Panc1 (cell line): Measurements from ENCODE around the gene MTERF4. TPM values are rescaled to one million over a fixed set of nuclear protein-coding genes. Genes with fewer than 3 reads are reported as not detected.

ENCODE experiments used
- ATAC-seq: fragments of 200-7000 bp; cut with Tn5 transposase; 2 replicates; pipeline ENCODE4 v1.9.1; 2020; ENCODE audit warnings: mild to moderate bottlenecking, moderate library complexity
- BruUV-seq: library from RNA; stranded (reverse); fragments of 400-500 nt; replicated peaks from 2 replicates; lab custom pipeline; 2021; lab: Mats Ljungman, UMichigan
- CTCF ChIA-PET: fragments of 300-600 bp; sonication (Branson Sonifier 250); formaldehyde crosslinking; loops from one replicate; lab custom pipeline; 2022; ENCODE audit warnings: antibody characterized with exemption; lab: Charles Lee
- POLR2A ChIA-PET: fragments of 300-600 bp; sonication (Branson Sonifier 250); formaldehyde crosslinking; loops from one replicate; lab custom pipeline; 2022; ENCODE audit warnings: antibody characterized with exemption; lab: Charles Lee
- DNase-seq: peaks from one replicate; pipeline ENCODE4 v3.0.0-alpha.2; 2010; ENCODE audit warnings: low read depth, low spot score
- H3K27ac ChIP-seq: 2 replicates; pipeline ENCODE4 v1.5.1; 2011; ENCODE audit warnings: mild to moderate bottlenecking, low read length, inconsistent platforms
- H3K27me3 ChIP-seq: fragments of 200-500 bp; sonication (Bioruptor generic); 2 replicates; pipeline ENCODE4 v1.6.0; 2014; ENCODE audit warnings: low read length, inconsistent platforms; ENCODE audit not compliant: control insufficient read depth, insufficient read depth
- H3K36me3 ChIP-seq: fragments of 200-500 bp; sonication (Bioruptor generic); 2 replicates; pipeline ENCODE4 v1.5.1; 2014; ENCODE audit warnings: inconsistent platforms, mild to moderate bottlenecking, low read length, moderate library complexity; ENCODE audit not compliant: control insufficient read depth, insufficient read depth
- H3K4me1 ChIP-seq: 2 replicates; pipeline ENCODE4 v1.5.1; 2011; ENCODE audit warnings: inconsistent platforms, mild to moderate bottlenecking, low read length, moderate library complexity; ENCODE audit not compliant: control insufficient read depth, insufficient read depth
- H3K4me3 ChIP-seq, 2 experiments: 2 replicates each; pipeline ENCODE4 v1.5.1; 2011 to 2012; ENCODE audit warnings: low read depth in 2 of 2, low read length in 2 of 2, mild to moderate bottlenecking in 2 of 2, inconsistent platforms in 1 of 2, moderate library complexity in 1 of 2
- H3K9me3 ChIP-seq: fragments of 200-500 bp; sonication (Bioruptor generic); 2 replicates; pipeline ENCODE4 v1.5.1; 2014; ENCODE audit warnings: low read depth, mild to moderate bottlenecking, inconsistent platforms, low read length, moderate library complexity; ENCODE audit not compliant: control insufficient read depth, insufficient read depth
- CTCF ChIP-seq: fragments of 450-650 bp; IDR thresholded peaks from 2 replicates; pipeline ENCODE4 v1.5.1; 2017; ENCODE audit warnings: mild to moderate bottlenecking
- POLR2AphosphoS5 ChIP-seq: IDR thresholded peaks from 2 replicates; pipeline ENCODE4 v1.6.1; 2012; ENCODE audit warnings: mild to moderate bottlenecking, low read depth, low read length, moderate library complexity
- REST ChIP-seq, 2 experiments: IDR thresholded peaks; 2 replicates each; pipeline ENCODE4 v1.6.1; 2011 to 2012; ENCODE audit warnings: low read depth in 2 of 2, control low read depth in 1 of 2, low read length in 1 of 2, mild to moderate bottlenecking in 1 of 2, moderate library complexity in 1 of 2; ENCODE audit not compliant: insufficient read depth in 1 of 2
- SIN3A ChIP-seq: IDR thresholded peaks from 2 replicates; pipeline ENCODE4 v1.6.1; 2012; ENCODE audit warnings: low read depth, mild to moderate bottlenecking, low read length, moderate library complexity, borderline replicate concordance; ENCODE audit not compliant: insufficient read depth
- TCF7L2 ChIP-seq: IDR thresholded peaks from 2 replicates; pipeline ENCODE4 v1.6.1; 2011; ENCODE audit warnings: mild to moderate bottlenecking, low read depth, low read length, inconsistent platforms
- in situ Hi-C: cut with HindIII; loops from 2 replicates; pipeline ENCODE4 v1.10.0; 2016; ENCODE audit warnings: low sequenced_read_pairs, low pct_unique_long_range_greater_than_20kb
- intact Hi-C: fragments of 100-400 bp; cut with micrococcal nuclease; formaldehyde crosslinking; loops from one replicate; pipeline ENCODE4 v1.10.0; 2022; ENCODE audit not compliant: unreplicated experiment
- total RNA-seq: library from RNA; stranded (reverse); gene quantifications from one replicate; pipeline ENCODE4 v1.2.1, GENCODE V29; 2021; ENCODE audit not compliant: unreplicated experiment

The MTERF4 gene
- total RNA-seq, 1 experiment from 2014 or later, result 28.9 TPM

GRCh38 chr2:241120440-241120839 is 18.4 kb upstream of the MTERF4 start:
- TF ChIP-seq CTCF (no peak), POLR2AphosphoS5 (no peak), TCF7L2 (no peak), SIN3A (no peak), REST (IDR thresholded peaks at IDR 0.05; ENCODE audit: insufficient read depth in 1 of 2, low read depth in 2 of 2, low read length in 1 of 2) (no peak)
- ChIA-PET CTCF (no interaction called here), POLR2A (no interaction called here)
- H3K4me3 ChIP-seq, result no peak overlapping the region
- intact Hi-C loops (no loop called here), in situ Hi-C loops (no loop called here)
- H3K4me1 ChIP-seq, result no peaks in the 10 kb centered on the region
- H3K27me3 ChIP-seq, result no peaks in the 10 kb centered on the region
- H3K9me3 ChIP-seq, result no peaks in the 10 kb centered on the region
- DNase-seq (no peak), ATAC-seq (no peak)
- H3K27ac ChIP-seq, result no peak overlapping the region
- no peaks in the 10 kb centered on the region for H3K36me3 ChIP-seq
- no TSS peak for BruUV-seq

- DNase-seq (no peak), ATAC-seq (no peak)
- POLR2A ChIA-PET, result interaction anchor here (0.7 kb wide), 1 partner anchor 291 kb away, joined by 3 read pairs; no protein-coding TSS in a partner anchor
- intact Hi-C loops (no loop called here), in situ Hi-C loops (no loop called here)
- no peaks in the 10 kb centered on the region for H3K36me3 ChIP-seq
- H3K9me3 ChIP-seq, result no peaks in the 10 kb centered on the region
- no peaks in the 10 kb centered on the region for H3K27me3 ChIP-seq
- H3K4me3 ChIP-seq, result no peak overlapping the region
- H3K4me1 ChIP-seq, result no peaks in the 10 kb centered on the region
- CTCF ChIA-PET, result no interaction called here
- no TSS peak for BruUV-seq
- TF ChIP-seq SIN3A (no peak), TCF7L2 (no peak), REST (IDR thresholded peaks at IDR 0.05; ENCODE audit: insufficient read depth in 1 of 2, low read depth in 2 of 2, low read length in 1 of 2) (no peak), POLR2AphosphoS5 (no peak), CTCF (no peak)
- no peak overlapping the region for H3K27ac ChIP-seq
Observed at GRCh38 chr2:241118737-241119505, 16.8 kb upstream of the MTERF4 start.
